Testis (tissue), 2 donors: ENCODE results near the gene PA2G4.

Experiments used
- CTCF ChIP-seq, 3 experiments: fragments of 450-650 bp in 2 of 3; fragments of 200-600 bp in 1 of 3; sonication (generic) in 1 of 3; IDR thresholded peaks; one replicate each; pipeline ENCODE4 v1.5.1; 2016 to 2019; ENCODE audit warnings: antibody characterized with exemption in 3 of 3, mild to moderate bottlenecking in 2 of 3, moderate library complexity in 1 of 3
- POLR2A ChIP-seq: fragments of 450-650 bp; IDR thresholded peaks from one replicate; pipeline ENCODE4 v1.6.1; 2017; ENCODE audit warnings: antibody characterized with exemption, mild to moderate bottlenecking, moderate library complexity

DNA sequence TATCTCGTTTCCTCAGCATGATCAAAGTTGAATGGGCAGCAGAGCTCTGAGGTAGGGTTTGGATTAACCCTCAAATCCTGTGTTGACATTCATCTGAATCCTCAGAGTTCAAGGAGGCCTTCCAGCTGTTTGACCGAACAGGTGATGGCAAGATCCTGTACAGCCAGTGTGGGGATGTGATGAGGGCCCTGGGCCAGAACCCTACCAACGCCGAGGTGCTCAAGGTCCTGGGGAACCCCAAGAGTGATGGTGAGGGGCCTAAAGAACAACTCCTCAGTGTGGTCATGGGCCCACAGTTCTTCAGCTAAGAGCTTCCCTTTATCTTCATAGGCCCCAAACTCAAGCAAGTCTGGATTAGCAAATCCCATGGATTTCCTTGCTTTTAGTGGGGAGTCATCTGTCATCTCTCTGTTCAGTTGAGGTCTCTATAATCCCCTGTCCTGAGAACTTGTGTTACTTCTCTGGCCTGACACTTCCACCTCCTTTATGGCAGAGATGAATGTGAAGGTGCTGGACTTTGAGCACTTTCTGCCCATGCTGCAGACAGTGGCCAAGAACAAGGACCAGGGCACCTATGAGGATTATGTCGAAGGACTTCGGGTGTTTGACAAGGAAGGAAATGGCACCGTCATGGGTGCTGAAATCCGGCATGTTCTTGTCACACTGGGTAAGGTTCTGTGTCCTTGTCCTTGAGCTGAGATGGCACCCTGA lies 55.3 kb downstream of the PA2G4 start:
- TF ChIP-seq CTCF (IDR thresholded peaks at IDR 0.05) (no peak), POLR2A (no peak)
